NOMO-1 treated with dmso at 0.1 percent for 144 hours (cell line): ENCODE measurements around the gene PLPPR1.
"Not testable (repeated sequence)": the region's sequence is repeated elsewhere in the genome, so short reads cannot be mapped to it uniquely, and the experiment has no call there.

Experiments used
- DNase-seq: peaks from one replicate; lab custom pipeline; 2025; ENCODE audit not compliant: unreplicated experiment; lab: John Stamatoyannopoulos, UW

Gene PLPPR1

GRCh38 chr9:101121836-101122399 is 93.4 kb downstream of the PLPPR1 start:
- no peak for DNase-seq

GRCh38 chr9:101126556-101126955 is 98.0 kb downstream of the PLPPR1 start:
- peak; percentile 4 for DNase-seq

GRCh38 chr9:101127369-101127768 is 98.8 kb downstream of the PLPPR1 start:
- DNase-seq, result not testable (repeated sequence)

- DNase-seq, result no peak
Observed at GRCh38 chr9:101128623-101129022, 100.1 kb downstream of the PLPPR1 start.

GRCh38 chr9:101130054-101130453 is 101.5 kb downstream of the PLPPR1 start:
- no peak for DNase-seq

DNA sequence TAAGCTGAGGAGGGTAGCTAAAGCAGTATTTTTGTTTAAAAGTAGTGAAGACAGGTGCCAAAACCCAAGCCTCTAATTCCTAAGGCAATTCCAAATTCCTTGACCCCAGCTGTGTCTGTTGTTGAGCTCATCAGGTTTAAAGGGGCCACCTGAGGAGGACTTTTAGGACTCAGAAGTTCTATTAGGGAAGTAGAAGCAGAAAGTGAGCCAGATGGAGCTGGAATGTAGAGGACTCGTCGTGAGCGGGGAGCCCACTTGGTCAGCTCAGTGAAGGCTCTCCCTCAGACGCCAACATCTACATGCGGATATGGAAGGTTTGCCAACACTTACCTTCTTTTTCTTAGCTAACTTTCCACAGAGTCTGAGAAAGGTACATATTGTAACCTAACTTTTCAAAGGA is 102.8 kb downstream of the PLPPR1 start:
- no peak for DNase-seq

DNA sequence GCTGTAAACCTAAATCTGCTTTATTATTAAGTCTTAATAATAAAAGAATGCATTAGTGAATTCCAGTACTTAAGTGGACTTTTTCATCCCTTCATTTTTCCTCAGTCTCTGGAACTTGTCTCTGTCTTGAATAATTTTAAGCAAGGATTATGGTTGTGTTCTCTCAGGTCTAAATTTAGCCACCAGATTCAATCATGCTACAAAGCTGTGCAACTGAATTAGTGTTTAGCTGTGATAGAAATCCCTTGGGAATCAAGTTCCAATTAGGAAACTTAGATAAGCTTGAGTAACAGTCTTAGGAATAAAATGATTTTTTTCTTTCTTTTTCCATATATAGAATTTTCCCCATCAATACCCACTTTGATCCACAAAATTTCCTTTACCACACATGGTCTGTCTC is 104.3 kb downstream of the PLPPR1 start:
- no peak for DNase-seq

- DNase-seq, result no peak
Observed at GRCh38 chr9:101138509-101138908, 110.0 kb downstream of the PLPPR1 start.

- DNase-seq, result no peak
Observed at GRCh38 chr9:101139082-101139481, 110.6 kb downstream of the PLPPR1 start.

DNA sequence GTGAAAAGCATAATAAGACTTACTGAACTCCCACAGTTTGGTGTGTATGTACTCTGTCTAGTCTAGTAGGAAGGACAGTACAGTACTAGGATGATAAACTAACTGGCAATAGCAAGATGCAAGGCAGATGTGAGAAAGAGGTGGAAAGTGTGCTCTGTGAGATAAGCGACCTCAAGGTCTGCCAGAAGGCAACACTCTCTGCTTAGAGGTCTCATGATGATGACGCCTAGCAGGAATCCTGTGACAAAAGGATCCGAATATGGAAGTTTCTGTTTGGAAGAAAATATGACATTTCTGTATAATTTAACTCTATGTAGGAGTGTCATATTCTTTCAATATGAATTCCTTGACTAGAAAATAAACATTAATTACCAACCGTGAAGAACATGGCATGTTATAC is 112.2 kb downstream of the PLPPR1 start:
- no peak for DNase-seq

DNA sequence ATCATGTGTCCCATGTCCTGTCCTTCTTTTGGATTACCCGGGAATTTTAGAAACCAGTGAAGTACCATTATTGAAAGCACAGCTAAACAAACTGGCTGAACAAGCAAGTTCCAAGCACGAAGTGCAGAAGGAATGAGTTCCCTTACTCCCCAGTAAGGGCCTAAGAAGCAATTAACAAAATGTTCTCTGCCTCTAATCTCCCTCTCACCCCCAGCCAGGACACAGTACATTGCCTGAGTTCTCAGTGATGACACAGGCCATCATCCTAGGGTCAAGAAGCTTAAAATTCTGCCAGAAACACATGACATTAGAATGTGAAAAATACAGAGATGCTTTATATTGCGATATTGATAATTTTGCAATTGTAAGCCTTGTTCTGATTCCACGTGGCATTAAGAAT is 118.0 kb downstream of the PLPPR1 start:
- DNase-seq, result no peak

- DNase-seq, result no peak
Observed at GRCh38 chr9:101148344-101148743, 119.8 kb downstream of the PLPPR1 start.

GRCh38 chr9:101158361-101158760 is 129.8 kb downstream of the PLPPR1 start:
- no peak for DNase-seq

DNA sequence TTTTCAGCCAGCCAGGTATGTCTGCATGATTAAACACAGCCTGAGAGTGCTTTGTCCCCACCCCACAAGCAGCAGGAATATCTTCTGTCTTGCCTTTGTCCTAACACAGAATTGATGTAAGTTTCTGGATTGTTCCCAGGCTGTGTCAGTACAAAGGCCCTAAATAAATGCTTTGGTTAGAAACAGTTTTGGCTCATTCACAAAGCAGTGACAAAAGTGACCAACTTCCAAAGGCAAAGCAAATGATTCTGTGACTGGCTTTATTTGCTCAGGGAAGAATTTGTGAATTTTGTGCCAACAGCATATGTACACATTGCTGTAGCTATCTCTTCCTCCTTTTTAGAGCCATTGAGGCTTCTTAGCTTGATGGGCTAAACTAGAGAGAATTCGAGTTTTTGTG is 133.7 kb downstream of the PLPPR1 start:
- no peak for DNase-seq

DNA sequence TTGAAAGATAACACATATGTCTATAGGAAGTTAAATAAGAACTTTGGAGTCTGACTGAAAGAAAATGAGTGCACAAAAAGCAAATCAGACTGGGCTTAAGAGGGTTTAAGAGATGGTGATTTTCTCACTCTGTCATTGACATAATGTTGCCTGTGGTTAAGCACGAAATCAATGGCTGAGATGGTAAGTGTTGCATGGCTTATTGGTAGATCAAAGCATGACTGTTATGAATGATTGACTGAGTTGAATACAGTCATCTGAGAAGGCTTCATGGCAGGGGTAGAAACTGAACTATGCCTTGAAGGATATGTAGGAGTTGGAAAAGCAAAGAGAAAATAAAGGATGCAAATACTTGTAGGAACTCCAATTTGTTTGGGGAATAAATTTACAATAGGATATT is 136.6 kb downstream of the PLPPR1 start:
- DNase-seq, result no peak

DNA sequence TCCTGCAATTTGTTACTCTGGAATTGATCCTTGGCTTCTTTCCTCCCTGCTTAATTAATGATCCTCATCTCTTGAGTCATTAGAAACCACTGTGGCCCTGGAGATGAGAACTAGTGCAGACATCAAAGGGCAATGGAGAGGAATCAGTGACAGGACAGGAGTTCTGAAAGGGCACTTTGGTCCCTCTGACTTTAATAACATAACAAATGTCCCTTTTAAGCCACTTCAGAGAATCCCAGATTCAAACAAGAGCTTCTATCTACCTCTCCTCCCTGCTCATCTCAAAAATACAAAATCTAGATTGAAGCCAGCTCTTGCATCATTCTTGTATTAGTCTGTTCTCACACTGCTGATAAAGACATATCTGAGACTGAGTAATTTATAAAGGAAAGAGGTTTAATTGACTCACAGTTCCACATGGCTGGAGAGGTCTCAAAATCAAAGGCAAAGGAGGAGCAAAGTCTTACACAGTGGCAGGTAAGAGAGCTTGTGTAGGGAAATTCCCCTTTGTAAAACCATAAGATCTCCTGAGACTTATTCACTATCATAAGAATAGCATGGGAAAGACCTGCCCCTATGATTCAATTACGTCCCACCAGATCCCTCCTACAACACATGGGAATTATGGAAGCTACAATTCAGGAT is 139.1 kb downstream of the PLPPR1 start:
- no peak for DNase-seq

DNA sequence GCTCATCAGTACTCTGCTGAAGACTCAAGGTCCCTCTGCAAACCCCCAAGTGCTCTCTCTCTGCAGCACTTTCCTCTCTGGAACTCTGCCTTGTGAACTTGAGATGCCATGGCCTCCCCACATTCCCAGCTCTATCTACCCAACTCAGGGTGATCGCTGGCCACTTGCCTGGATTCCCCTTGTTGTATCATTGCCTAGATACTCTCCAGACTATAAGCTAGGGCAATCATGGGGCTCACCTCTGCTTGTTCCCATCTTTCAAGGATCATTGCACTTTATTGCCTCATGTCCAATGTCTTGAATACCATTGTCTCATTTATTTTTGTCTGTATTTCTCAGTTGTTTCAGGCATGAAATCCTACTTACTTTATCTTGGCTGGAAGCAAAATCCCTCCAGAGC is 144.1 kb downstream of the PLPPR1 start:
- DNase-seq, result no peak

GRCh38 chr9:101173907-101174306 is 145.4 kb downstream of the PLPPR1 start:
- no peak for DNase-seq

GRCh38 chr9:101176384-101176783 is 147.9 kb downstream of the PLPPR1 start:
- DNase-seq, result no peak

DNA sequence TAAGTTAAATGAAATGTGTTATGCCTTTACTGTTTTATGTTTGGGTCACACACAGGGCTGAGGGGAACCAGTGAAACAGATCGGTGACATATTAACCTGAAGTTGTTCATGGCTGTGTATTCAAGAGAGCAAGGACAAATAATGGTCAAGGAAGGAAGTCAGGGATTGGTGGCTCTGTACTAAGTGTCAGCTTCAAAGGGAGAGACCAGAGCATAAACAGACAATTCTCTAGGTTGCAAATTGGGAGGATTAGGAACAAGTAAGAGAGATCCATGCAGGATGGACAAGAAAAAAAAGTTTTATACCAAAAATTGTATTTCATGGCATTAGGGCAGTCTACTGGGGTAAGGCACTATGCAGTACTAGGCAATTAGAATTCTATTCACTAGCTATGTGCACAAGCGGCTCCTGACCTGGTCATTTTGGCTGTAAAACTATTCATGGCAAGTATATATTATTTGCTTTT is 156.3 kb downstream of the PLPPR1 start:
- DNase-seq, result no peak

DNA sequence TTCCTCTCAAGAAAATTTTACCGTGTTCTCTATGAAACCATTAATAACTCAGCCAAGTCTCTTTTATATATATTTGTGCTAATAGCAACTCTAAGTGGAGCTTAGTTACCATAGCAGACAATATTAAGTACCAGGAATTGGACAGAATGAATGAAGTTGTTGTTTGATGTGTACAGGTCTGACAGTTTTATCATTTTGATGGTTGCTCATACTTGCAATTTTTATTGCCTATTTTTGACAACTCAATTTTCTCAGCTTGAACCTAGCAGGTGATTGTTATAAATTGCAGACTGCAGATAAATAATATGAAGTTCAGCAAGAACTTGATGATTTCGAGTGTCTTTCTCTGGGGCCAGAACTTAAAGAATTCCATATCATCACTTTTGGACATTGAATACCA is 163.2 kb downstream of the PLPPR1 start:
- DNase-seq, result no peak

GRCh38 chr9:101197026-101197425 is 168.5 kb downstream of the PLPPR1 start:
- DNase-seq, result no peak

GRCh38 chr9:101200852-101201251 is 172.3 kb downstream of the PLPPR1 start:
- DNase-seq, result no peak
